HG02840 (cell line): Measurements from ENCODE around the gene RAD23B.

Source experiments
- ATAC-seq: cut with Tn5 transposase; IDR thresholded peaks from one replicate; pipeline ENCODE4 v1.9.1; 2021; ENCODE audit warnings: mild to moderate bottlenecking, moderate library complexity, moderate number of reproducible peaks; ENCODE audit not compliant: unreplicated experiment, low FRiP score

The RAD23B gene

GRCh38 chr9:107266624-107267368, 16.3 kb upstream of the RAD23B start:
- ATAC-seq, result no peak

DNA sequence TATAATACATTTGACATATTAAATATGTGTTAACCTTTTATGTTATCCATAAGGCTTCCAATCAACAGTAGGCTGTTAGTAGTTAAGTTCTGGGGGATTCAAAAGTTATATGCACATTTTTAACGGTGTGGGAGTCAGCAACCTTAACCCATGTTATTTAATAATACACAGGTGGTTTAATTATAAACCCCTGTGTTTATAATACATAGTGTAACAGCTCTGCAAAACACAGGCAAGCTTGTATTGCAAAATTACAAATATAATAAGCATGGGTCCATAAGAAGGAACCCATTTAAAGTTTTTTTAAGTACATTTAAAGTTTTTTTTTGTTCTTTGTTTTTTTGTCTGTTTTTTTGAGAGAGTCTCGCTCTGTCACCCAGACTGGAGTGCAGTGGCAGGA, 14.5 kb upstream of the RAD23B start:
- ATAC-seq, result no peak

- ATAC-seq, result no peak
Observed at GRCh38 chr9:107269254-107269653, 13.8 kb upstream of the RAD23B start.

- no peak for ATAC-seq
Observed at GRCh38 chr9:107269681-107270080, 13.4 kb upstream of the RAD23B start.

DNA sequence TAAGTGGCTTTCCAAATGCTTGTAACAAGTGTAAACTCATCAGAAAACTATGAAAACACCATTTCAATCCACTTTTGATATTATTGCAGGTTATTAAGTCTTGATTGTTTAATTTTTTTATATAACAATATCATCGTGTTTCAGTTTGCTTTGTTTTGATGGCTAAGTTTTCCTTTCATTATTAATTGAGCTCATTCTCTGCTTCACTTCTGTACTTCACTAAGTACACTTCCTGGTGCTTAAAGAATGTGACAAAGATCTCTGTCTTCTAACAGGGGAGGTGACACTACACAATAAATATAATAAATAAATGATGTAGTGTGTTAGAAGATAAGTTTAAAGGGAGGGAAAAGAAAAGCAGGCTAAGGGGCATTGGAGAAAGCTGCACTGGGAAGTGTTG, 13.0 kb upstream of the RAD23B start:
- ATAC-seq, result no peak

DNA sequence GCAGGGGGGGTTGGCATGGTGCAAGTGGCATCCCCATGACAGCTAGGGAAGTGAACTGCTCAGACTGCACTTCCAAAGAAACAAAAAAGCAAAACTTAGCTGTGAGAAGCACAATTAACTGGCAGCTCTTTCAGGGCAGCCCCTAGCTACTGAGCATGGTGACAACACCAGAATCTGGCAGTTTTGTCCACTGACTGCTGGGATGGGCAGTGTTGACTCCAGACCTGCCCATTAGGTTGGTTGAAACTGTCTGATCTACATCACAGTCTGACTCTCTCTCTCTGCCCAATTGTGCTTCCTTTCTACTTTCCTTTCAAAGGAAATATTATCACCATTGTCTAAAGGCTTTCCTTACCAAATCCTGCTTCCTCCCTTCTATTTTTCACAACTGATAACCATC, 12.5 kb upstream of the RAD23B start:
- ATAC-seq, result no peak

DNA sequence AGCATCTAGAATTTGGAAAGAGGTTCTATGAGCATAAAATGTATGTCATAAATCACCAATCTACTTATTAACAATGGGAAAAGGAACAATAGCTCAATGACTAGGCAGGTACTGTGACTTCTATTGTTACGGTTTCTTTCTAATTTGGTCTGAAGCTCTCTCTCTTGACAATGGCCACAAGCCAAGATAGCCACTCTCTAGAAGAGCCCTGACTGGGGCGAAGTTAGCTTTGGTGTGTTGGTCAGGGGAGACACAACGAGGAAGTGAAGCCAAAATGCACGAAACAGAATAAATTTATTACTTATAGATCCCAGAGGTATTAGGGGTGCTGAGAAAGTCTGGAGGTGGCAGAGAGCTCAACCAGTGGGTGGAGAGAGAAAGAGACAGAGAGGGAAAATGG, 9.4 kb upstream of the RAD23B start:
- no peak for ATAC-seq

DNA sequence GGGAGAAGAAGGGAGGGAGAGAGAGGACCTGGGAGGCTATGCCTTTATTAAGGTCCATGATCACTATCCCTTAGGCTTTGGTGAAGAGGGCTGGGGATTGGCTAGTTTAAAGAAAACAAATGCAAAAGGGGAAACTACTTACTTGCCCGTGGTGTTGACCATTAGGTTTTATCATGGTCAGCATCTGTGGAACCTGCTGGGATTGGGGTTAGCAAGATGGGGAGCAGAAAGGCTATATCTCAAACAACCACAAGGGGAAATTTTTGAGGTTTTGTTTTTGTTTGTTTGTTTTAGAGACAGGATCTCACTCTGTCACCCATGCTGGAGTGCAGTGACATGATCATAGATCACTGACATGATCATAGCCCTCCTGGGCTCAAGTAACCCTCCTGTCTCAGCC, 9.0 kb upstream of the RAD23B start:
- ATAC-seq, result peak; percentile 76

DNA sequence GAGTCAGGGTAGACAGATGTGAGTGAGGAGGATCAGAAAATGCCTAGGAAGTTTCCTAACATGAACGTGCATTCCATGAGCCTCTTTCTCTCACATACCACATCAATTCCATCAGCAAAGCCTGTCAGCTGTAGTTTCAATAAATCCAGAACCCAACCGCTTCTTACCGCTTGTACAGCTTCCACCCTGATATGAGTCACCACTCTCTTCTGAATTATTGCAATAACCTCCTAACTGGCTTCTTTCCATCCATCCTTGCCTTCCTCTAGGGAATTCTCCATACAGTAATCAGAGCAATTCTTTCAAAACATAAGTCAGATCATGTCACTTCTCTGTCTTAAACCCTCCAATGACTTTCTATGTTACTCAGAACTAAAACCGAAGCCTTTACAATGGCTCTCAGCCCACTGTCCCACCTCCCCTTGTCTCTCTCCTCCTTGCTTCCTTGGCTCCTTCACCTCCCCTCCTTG, 8.1 kb upstream of the RAD23B start:
- ATAC-seq, result no peak

DNA sequence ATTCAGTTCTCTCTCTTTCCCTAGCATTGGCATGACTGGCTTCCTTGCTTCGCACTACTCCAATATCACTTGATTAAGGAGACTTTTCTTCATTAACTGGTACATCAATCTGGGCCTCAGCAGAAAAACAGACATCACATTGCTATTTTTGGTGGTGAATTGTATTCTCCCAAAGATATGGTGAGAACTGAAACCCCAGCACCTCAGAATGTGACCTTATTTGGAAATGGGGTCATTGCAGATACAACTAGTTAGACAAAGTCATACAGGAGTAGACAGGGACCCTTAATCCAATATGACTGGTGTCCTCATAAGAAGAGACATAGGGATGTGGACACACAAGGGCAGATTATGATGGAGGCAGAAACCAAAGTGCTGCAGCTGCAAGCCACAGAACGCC, 7.5 kb upstream of the RAD23B start:
- no peak for ATAC-seq

GRCh38 chr9:107276966-107277710, 5.9 kb upstream of the RAD23B start:
- no peak for ATAC-seq

DNA sequence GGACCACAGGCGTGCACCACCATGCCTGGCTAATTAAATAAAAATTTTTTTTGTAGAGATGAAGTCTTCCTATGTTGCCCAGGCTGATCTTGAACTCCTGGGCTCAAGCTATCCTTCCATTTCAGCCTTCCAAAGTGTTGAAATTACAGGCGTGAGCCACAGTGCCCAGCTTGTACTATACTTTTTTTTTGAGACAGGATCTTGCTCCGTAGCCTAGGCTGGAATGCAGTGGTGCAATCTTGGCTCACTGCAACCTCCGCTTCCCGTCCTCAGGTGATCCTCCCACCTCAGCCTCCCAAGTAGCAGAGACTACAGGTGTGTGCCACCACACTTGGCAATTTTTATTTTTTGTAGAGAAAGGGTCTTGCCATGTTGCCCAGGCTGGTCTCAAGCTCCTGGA, 5.3 kb upstream of the RAD23B start:
- no peak for ATAC-seq

DNA sequence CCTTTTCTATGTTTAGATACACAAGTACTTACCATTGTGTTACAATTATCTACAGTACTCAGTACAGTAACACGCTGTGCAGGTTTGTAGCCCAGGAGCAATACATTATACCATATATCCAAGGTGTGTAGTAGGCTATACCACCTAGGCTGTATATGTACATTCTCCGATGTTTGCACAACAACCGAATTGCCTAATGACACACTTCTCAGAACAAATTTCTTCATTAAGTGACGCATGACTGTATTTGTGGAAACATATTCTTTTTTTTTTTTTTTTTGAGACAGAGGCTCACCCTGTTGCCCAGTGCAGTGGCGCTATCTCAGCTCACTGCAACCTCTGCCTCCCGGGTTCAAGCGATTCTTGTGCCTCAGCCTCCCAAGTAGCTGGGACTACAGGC, 4.0 kb upstream of the RAD23B start:
- ATAC-seq, result no peak

DNA sequence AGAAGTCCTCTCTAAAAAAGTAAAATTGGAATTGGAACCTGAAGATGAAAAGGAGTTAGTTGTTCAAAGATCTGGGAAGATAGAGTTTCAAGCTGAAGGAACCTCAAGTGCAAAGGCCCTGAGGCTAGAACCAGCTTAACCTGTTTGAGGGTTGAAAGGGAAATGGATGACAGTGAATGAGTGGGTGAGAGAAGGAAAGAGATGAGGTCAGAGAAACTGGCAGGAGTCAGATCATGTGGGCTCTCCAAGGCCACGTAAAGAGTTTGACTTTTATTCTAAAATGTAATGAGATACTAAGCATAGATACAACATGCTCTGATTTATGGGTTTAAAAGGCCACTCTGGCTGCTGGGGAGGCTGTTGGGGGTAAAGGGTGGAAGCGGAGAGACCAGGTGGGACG, 2.5 kb upstream of the RAD23B start:
- ATAC-seq, result no peak

DNA sequence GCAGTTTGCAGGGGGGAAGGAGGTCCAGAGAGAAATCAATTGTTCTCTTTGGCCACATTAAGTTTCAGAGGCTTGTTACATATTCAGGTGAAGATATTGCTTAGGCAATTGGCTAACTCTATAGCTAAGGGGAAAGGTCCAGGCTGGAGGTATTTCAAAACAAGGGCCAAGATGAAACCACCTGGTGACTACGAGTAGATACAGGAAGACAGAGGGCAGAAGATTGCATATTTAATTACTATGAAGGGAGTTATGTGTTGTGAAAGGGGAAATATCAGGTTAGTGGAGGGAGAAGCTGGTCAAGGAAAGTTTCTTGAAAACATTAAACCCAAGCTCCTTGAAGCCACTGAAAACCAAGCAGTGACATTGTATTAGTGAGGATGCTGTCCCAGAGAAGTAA, 1.9 kb upstream of the RAD23B start:
- no peak for ATAC-seq

DNA sequence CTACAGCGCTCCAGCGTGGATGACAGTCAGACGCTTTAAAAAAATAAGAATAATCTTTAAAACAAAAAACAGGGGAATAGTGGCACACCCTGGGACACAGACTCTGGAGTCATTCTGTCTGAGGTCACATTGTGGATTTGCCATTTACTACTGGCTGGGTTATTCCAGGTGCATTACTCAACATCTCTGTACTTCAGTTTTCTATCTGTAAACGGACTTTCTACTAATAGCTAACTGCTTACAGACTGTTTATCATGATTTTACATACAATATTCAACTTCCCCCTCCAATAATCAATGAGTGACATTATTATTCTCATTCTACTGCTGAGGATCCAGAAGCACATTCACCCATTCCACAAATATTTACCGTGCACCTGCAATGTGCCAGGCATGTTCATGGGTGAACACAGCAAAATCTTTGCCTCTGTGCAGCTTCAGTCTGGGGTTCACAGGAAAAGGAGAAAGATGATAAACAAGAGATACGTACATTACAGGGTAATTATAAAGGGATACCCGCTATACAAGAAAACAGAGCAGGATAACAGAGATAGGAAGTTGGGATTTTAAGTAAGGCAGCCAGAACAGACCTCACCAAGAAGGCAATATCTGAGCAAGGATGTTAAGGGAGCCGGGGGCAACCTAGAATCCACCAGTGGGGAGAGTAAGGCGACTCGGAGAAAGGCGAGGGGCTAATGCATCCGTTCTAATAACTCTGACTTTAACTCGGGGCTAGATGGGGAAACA, 984 bp upstream of the RAD23B start:
- no peak for ATAC-seq

DNA sequence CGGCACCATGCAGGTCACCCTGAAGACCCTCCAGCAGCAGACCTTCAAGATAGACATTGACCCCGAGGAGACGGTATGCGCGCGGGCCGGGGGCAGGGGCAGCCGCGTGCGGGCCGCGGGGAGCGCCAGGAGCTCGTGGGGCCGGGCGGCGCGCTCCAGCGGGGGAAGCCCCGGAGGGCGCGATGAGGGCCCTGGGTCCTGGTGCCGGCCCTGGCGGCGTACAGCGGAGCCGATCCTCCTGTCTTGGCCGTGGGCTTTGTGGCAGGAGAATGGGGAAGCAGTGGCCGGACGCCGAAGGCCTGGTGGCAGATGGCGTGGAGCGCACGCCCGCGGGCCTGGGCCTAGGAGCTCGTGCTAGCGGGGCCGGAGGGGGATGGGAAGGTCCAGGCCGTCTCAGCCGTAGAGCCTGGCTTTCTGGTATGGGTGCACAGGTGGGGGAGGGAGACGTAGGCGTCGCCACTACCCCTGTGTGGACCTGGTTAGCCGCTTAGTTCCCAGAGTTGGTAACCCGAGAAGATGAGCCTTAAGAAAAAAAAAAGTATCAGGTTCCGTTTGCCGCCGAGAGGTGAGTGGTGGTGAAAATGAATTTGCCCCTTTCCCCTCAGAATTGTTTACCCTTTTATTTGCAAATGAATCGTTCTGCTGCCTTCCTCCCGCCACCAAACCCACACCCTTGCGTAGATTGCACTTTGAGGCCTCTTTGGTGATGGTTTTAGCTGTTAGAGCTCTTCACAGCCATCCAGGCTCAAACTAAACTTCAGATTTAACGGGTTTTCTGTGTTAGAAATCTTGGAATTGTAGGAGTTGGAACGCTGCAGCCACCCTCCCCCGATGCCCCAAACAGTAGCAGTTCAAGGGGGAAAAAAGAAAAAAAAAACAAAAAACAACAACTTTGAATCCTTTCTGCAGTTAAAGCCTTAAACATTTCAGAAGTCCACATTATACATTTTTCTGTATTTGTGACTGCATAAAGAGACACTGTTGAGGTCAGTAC, 841 bp downstream of the RAD23B start:
- ATAC-seq, result peak; percentile 41

DNA sequence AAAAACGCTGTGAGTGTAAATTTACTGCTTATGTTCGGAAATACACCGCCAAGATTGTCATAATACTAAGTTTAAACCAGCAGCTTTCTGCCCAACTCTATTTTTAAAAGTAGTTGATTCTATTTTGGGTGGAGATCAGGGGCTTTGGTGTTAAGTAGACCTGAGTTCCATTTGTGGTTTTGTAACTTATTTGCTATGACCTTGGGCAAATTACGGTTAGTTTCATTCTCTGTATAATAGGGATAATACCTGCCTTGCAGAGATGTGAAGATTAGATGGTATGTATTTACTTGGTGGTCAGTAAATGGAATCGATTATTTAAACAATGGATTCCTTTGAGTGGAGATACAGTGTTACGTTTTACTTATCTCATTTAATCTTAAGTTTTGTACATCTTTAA, 1.6 kb downstream of the RAD23B start:
- no peak for ATAC-seq

DNA sequence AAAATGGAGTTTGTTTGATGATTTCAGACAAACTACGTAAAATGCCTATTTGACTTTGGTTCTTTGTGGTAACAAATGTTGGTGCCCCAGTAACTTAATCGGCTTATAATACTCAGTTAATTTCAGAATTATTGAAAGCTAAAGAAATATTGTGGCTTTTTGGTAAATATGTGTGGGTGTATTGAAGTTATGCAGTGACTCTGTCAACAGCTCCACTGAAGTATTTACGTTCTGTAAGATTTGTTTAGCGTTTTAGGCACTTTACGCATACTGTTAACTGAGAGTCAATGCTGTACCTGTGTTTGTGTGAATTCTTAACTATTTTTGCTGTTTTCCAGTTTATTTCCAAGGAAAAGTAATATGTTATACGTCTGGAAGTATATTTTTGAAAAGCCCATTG, 2.2 kb downstream of the RAD23B start:
- ATAC-seq, result no peak

DNA sequence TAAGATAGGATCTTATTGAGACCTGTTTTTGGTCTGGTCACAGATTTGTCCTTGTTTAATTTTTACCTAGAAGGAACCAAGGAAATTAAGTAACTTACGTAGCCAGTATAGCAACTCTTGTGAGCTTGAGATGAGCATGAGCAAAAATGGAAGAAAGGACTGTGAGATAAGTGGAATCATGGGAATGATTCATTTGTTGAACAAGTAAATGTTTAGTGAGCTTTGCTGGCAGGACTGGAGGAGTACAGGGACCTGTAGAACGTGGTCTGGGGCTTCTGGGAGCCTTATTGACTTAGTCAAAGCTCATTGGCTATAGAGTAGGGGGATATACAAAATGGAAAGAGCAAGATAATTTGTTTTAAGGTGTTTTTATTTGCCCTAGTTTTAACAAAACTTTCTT, 3.0 kb downstream of the RAD23B start:
- no peak for ATAC-seq
